Measurements from ENCODE around the gene GPR55.

- TF ChIP-seq EZH2 (IDR thresholded peaks at IDR 0.05; ENCODE audit: borderline replicate concordance, insufficient read depth, low read depth, low read length, poor library complexity, severe bottlenecking), result no peak
- TF ChIP-seq, protein P1, sequence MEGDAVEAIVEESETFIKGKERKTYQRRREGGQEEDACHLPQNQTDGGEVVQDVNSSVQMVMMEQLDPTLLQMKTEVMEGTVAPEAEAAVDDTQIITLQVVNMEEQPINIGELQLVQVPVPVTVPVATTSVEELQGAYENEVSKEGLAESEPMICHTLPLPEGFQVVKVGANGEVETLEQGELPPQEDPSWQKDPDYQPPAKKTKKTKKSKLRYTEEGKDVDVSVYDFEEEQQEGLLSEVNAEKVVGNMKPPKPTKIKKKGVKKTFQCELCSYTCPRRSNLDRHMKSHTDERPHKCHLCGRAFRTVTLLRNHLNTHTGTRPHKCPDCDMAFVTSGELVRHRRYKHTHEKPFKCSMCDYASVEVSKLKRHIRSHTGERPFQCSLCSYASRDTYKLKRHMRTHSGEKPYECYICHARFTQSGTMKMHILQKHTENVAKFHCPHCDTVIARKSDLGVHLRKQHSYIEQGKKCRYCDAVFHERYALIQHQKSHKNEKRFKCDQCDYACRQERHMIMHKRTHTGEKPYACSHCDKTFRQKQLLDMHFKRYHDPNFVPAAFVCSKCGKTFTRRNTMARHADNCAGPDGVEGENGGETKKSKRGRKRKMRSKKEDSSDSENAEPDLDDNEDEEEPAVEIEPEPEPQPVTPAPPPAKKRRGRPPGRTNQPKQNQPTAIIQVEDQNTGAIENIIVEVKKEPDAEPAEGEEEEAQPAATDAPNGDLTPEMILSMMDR (IDR thresholded peaks at IDR 0.05), result no peak
These were observed 13.1 kb upstream of the GPR55 start for GRCh38 chr2:230938098-230938497.

Data from B cell (primary cell).